Prostate gland (tissue), 2 donors: ENCODE measurements around the gene TAPBP.
A peak's percentile ranks its signal among the peaks of the same experiment; 100 is the strongest.

Experiments
- POLR2A ChIP-seq: fragments of 450-650 bp; IDR thresholded peaks from one replicate; pipeline ENCODE4 v1.6.1; 2016; ENCODE audit warnings: antibody characterized with exemption, mild to moderate bottlenecking
- TF ChIP-seq, protein P1 (sequence below), 4 experiments: fragments of 200-600 bp in 2 of 4; fragments of 450-650 bp in 2 of 4; sonication (generic) in 2 of 4; IDR thresholded peaks; 1 replicate in 3 of 4; 2 replicates in 1 of 4; pipeline ENCODE4 v1.5.1; 2016 to 2019; ENCODE audit warnings: antibody characterized with exemption in 4 of 4, mild to moderate bottlenecking in 2 of 4, moderate library complexity in 2 of 4

- TF ChIP-seq, protein P1, sequence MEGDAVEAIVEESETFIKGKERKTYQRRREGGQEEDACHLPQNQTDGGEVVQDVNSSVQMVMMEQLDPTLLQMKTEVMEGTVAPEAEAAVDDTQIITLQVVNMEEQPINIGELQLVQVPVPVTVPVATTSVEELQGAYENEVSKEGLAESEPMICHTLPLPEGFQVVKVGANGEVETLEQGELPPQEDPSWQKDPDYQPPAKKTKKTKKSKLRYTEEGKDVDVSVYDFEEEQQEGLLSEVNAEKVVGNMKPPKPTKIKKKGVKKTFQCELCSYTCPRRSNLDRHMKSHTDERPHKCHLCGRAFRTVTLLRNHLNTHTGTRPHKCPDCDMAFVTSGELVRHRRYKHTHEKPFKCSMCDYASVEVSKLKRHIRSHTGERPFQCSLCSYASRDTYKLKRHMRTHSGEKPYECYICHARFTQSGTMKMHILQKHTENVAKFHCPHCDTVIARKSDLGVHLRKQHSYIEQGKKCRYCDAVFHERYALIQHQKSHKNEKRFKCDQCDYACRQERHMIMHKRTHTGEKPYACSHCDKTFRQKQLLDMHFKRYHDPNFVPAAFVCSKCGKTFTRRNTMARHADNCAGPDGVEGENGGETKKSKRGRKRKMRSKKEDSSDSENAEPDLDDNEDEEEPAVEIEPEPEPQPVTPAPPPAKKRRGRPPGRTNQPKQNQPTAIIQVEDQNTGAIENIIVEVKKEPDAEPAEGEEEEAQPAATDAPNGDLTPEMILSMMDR (IDR thresholded peaks at IDR 0.05) = peak in 1 of 4 experiments; percentile 49
- TF ChIP-seq POLR2A = no peak
Observed at GRCh38 chr6:33279971-33280511, 33.8 kb downstream of the TAPBP start.
